HUDEP-2 (cell line): ENCODE measurements around the gene HES1.
"Not testable (repeated sequence)": the region's sequence is repeated elsewhere in the genome, so short reads cannot be mapped to it uniquely, and the experiment has no call there.

Experiments used
- DNase-seq, 76 experiments: peaks; one replicate each; lab custom pipeline; 2025; ENCODE audit not compliant: unreplicated experiment in 76 of 76; lab: John Stamatoyannopoulos, UW

Gene HES1

DNA sequence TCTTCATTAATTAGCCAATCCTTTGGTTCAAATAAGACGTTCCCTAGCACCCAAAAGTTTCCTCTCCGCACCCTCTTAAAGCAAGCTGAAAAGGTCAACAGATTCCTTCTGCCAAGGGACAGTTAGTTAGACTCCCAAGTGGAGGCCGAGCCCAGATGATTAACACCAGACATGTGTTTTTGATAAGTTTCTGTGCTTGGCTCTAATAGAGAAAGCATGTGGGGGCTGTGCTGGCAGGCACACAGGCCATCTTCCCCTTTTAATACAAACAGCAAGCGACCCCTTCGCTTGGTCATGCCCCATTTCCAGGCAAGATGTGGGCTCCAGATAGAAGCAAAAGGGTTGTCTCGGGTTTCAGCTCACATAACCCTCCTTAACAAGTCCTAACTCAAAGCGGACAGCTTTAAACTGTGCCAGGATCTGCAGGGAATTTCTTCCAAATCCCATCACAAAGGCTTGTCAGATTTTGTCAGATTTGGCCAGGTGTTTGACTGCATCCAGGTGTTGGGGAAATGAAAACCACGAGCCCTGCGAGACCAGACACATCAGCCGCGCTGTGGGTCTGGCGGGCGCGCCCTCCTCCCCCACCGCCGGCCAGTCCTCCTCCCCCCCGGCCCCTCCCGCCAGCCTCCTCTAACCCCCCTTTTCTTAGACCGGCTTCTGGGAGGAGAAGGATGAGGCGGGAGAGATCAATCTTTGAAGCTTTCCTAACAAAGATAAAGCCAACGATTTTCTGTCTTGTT is 3.3 kb downstream of the HES1 start:
- peak in 65 of 76 experiments; percentile 7 to 70 (median 46) for DNase-seq

DNA sequence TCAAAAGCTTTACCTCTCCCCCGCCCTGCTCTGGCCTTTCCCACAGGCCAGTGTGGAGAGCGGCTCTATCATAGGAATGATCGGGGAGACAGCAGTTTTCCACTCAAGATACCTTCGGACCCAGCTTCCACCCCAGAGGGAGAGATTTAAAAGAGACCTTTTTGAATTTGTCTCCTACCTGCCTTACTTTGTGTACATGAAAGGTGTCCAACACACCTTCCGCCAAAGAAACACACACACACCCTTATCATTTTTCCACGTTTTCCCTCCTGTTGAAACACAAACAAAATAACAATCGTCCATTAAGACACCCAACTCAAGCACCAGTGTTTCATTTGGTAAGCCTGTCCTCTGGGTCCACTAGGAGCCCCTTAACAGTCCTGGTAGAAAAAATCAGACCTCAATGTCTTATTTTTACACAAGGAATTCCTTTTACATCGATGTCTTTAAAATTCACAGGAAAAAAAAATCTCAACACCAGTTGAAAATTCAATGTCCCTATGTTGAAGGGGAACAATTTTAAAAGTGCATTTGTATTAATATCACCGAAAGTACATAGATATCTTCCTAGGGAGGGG is 4.0 kb downstream of the HES1 start:
- DNase-seq = peak in 1 of 76 experiments; percentile 21

GRCh38 chr3:194140520-194141414 is 4.8 kb downstream of the HES1 start:
- DNase-seq = peak in 38 of 76 experiments; percentile 5 to 51 (median 32)

DNA sequence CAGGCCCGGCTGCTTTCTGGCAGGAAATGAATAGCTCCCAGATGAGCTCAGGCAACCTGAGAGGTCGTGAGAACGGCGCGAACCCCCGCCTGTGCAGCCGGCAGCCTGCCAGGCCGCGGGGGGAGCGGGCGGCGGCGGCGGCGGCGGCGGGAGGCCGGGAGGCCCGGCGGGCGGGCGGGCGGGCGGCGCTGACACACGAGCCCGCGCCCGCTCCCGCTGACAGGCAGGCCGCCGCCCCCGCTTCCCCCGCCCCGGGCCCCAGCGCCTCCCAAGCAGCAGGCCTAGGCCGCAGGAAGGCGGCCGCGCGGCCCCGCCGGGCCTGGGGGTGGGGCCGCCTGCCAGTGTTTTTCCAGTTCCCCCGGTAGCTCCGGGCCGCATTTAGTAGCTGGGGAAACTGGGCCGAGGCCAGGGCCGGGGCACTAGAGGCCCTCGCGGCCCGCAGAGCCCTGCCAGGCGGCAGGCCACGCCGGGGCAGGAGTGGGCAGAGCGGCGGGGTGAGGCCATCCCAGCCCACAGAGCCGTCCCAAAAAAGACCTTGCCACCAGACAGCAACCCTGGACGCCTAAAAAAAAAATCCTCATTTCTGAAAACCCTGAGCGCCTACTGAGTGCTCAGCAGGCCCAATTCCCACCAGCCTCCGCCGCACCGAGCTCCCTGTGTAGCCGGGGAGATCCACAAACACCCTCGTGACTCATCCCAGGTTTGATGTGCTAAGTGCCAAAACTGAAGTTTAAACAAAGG is 5.6 kb downstream of the HES1 start:
- peak in 74 of 76 experiments; percentile 8 to 90 (median 71) for DNase-seq

DNA sequence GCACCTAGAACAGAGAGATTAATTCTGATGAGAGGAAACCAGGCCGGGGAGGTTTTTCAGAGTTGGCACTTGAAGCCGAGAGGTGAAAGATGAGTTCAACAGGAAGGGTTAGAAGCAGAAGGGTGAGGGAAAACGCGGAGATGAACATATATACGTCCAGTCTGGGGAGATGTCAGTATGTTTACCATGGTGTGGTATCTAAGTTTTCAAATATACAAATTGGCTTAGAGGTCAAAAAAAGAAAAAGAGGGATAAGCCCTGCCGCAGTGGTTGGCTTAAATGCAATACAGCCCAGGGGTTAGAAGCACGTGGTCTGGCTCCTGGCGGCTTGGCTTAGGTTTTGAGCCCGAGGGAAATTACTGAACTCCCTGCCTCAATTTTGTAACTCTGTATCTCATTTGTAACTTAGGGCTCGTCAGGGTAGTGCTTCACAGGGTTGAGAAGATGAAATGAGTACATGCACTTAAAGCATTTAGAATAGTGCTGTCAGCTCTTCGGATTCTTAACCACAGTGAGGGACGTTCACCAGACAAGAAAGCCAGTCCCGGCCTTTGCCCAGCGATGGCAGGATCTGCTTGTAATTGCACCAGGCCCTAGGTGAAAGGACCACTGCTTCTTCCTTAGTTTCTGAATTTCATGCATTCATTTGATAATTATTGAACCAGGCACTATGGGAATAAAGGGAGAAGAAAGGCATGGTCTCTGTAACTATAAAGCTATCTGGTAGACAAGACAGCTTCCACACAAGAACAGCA is 6.4 kb downstream of the HES1 start:
- DNase-seq = peak in 1 of 76 experiments; percentile 6

DNA sequence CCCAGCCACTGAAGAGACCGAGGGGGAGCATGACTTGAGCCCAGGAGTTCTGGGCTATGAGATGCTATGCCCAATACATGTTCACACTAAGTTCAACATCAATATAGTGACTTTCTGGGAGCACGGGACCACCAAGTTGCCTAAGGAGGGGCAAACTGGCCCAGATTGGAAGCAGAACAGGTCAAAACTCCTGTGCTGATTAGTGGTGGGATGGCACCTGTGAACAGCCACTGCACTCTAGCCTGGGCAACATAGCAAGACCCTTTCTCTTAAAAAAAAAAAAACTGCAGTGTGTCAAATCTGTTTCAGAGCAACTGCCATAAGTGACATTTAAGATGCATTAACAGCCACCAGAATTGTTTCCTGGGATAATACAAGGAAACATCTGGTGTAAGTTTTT is 9.8 kb downstream of the HES1 start:
- DNase-seq = no peak

- no peak for DNase-seq
Measured at GRCh38 chr3:194147679-194148078, 11.7 kb downstream of the HES1 start.

DNA sequence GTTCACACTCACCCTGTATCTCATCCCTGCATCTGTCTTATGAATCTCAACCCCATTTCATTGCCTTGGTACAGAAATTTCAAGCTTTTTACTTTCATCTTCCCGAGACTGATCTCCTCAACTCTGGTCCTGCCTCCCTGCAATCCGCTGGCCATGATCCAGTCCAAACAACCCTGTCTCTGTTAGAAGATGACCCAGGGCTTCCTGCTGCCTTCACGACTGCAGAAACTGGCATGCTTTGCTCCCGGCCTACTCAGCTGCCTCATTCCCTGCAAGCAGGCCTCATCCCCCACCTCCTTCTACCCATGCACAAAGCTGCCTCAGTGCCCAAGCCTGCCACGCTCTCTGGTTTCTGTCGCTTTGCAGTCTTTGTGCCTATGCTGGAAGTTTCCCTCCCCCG is 12.4 kb downstream of the HES1 start:
- DNase-seq = no peak

- peak in 60 of 76 experiments; percentile 4 to 79 (median 36) for DNase-seq
Measured at GRCh38 chr3:194150252-194150934, 14.4 kb downstream of the HES1 start.

DNA sequence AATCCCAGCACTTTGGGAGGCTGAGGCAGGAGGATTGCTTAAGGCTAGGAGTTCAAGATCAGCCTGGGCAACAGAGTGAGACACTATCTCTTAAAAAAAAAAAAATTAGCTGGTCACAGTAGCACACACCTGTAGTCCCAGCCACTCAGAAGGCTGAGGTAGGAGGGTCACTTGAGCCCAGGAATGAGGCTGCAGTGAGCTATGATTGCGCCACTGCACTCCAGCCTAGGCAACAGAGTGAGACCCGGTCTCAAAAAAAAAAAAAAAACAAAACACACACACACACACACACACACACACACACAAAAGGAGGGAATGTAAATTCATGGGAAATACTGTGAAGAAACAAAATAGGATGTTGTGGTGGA is 15.0 kb downstream of the HES1 start:
- DNase-seq = not testable (repeated sequence)

DNA sequence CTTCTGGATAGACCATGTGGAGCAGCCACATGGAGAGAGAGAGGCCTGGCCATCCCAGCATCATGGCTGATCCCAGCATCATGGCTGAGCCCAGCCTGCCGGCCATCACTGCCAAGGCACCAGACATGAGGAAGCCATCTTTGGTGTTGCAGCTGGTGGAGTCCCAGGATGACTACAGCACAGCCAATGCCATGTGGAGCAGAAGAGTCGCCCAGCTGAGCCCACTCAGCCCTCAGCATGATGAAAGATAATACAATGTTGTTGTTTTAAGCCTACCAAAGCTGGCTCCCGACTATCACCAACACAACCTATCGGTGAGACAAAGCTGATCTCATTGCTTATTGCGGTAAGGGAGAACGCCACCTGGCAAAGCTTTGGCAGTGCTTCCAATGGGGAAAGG is 18.4 kb downstream of the HES1 start:
- no peak for DNase-seq

GRCh38 chr3:194156095-194156494 is 20.1 kb downstream of the HES1 start:
- no peak for DNase-seq

DNA sequence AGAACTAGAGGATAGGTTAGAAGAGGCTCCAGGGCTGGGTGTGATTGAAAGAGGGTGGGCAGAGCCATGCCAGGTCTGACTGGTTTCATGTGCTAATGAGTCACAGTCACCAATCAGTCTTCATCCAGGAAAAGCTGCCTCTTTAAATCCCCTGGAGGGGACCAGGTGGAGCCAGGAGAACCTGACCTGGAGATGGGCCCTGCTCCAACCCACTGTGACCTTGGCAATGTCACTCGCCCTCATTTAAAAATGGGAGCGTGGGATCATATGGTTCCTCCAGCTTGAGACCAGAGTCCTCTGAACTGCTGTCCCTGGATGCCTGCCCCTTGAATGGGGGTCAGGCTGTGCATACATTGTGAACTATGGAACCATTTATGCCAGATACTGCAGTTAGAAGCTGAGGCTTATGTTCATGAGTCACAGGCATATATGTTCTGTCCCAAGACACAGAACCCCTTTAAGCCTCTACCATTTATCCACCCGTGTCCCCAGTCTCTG is 23.0 kb downstream of the HES1 start:
- DNase-seq = no peak

- DNase-seq = no peak
Measured at GRCh38 chr3:194160158-194160557, 24.2 kb downstream of the HES1 start.

GRCh38 chr3:194161131-194162045 is 25.4 kb downstream of the HES1 start:
- DNase-seq = no peak

GRCh38 chr3:194162070-194162678 is 26.2 kb downstream of the HES1 start:
- no peak for DNase-seq

DNA sequence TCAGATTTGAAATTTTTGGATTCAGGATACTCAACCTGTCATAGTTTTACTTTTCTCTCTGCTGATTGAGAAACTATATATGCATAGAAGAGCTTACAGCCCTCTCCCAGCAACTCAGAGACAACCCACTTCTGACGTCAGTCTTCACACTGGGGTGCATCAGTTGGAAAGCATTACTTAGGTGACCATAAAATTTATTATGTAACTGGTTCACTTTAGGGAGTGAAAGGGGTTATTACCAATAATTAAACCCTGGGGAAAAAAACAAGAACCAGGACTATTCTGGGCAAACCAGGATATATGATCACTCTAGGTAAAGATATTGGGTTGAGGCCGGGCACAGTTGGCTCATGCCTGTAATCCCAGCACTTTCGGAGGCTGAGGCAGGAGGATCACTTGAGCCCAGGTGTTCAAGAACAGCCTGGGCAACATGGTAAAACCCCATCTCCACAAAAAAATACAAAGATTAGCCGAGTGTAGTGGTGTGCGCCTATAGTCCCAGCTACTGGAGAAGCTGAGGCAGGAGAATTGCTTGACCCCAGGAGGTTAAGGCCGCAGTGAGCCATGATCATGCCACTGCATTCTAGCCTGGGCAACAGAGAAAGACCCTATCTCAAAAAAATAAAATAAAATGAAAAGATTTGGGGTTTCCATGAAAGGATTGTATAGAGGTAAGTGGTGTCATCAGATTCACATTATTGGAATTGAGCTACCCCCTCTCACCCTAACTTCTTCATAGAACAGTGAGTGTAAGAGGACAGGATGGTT is 27.1 kb downstream of the HES1 start:
- DNase-seq = no peak
